Tibial nerve (tissue), 4 donors: ENCODE data around the gene MICU2. TPM values are rescaled to one million over a fixed set of nuclear protein-coding genes. Genes with fewer than 3 reads are reported as not detected.

Experiments
- DNase-seq, 2 donors: peaks; one replicate each; pipeline ENCODE4 v3.0.0-alpha.2; 2019; ENCODE audit warnings: low spot score in 2 of 2
- H3K27ac ChIP-seq, 4 donors: fragments of 200-600 bp; sonication (generic) in 3 of 4; one replicate each; pipeline ENCODE4 v1.5.1; 2017 to 2019; ENCODE audit warnings: mild to moderate bottlenecking in 1 of 4
- H3K27me3 ChIP-seq, 2 donors: fragments of 200-600 bp; sonication (generic) in 1 of 2; one replicate each; pipeline versions ENCODE4 v1.5.1 to v1.6.0; 2017 to 2019
- H3K36me3 ChIP-seq, 3 donors: fragments of 200-600 bp; sonication (generic); one replicate each; pipeline ENCODE4 v1.5.1; 2018 to 2019
- H3K4me1 ChIP-seq, 4 donors: fragments of 200-600 bp; sonication (generic) in 3 of 4; one replicate each; pipeline ENCODE4 v1.5.1; 2017 to 2019
- H3K4me3 ChIP-seq, 4 donors: fragments of 200-600 bp; sonication (generic) in 3 of 4; one replicate each; pipeline ENCODE4 v1.5.1; 2017 to 2019; ENCODE audit warnings: mild to moderate bottlenecking in 1 of 4, moderate library complexity in 1 of 4
- H3K9me3 ChIP-seq, 4 donors: fragments of 200-600 bp; sonication (generic) in 3 of 4; one replicate each; pipeline ENCODE4 v1.5.1; 2017 to 2019
- EP300 ChIP-seq, 2 donors: sonication (generic); formaldehyde crosslinking; IDR thresholded peaks; one replicate each; pipeline ENCODE4 v1.6.1; 2017; ENCODE audit warnings: antibody characterized with exemption in 2 of 2, mild to moderate bottlenecking in 1 of 2
- POLR2A ChIP-seq, 2 donors: fragments of 450-650 bp; IDR thresholded peaks; one replicate each; pipeline ENCODE4 v1.6.1; 2017; ENCODE audit warnings: antibody characterized with exemption in 2 of 2, mild to moderate bottlenecking in 2 of 2, moderate library complexity in 2 of 2
- WGBS, 2 donors: methylation state at CpG; one replicate each; pipeline ENCODE4 v1.1.5; 2018; 5-methylcytosine and 5-hydroxymethylcytosine counted together
- total RNA-seq, 4 donors: library from RNA; depleted of rRNA; stranded (reverse); fragments of >200 nt; gene quantifications; one replicate each; pipeline ENCODE4 v1.1.0, GENCODE V29; 2016
- TF ChIP-seq, protein P1 (sequence below), 5 experiments: fragments of 200-600 bp in 3 of 5; fragments of 450-650 bp in 2 of 5; sonication (generic) in 3 of 5; IDR thresholded peaks; one replicate each; pipeline ENCODE4 v1.5.1; 2016 to 2019; ENCODE audit warnings: antibody characterized with exemption in 5 of 5, mild to moderate bottlenecking in 3 of 5, moderate library complexity in 2 of 5

Gene MICU2
- total RNA-seq, 4 donors from 2014 or later = 57.3 to 85.2 (median 71.1) TPM

- no peak for DNase-seq
- Histone ChIP-seq H3K36me3 (no peaks in the 10 kb centered on the region), H3K4me3 (no peak overlapping the region), H3K9me3 (no peaks in the 10 kb centered on the region), H3K27ac (no peak overlapping the region), H3K27me3 (no peaks in the 10 kb centered on the region), H3K4me1 (no peaks in the 10 kb centered on the region)
- TF ChIP-seq, protein P1, sequence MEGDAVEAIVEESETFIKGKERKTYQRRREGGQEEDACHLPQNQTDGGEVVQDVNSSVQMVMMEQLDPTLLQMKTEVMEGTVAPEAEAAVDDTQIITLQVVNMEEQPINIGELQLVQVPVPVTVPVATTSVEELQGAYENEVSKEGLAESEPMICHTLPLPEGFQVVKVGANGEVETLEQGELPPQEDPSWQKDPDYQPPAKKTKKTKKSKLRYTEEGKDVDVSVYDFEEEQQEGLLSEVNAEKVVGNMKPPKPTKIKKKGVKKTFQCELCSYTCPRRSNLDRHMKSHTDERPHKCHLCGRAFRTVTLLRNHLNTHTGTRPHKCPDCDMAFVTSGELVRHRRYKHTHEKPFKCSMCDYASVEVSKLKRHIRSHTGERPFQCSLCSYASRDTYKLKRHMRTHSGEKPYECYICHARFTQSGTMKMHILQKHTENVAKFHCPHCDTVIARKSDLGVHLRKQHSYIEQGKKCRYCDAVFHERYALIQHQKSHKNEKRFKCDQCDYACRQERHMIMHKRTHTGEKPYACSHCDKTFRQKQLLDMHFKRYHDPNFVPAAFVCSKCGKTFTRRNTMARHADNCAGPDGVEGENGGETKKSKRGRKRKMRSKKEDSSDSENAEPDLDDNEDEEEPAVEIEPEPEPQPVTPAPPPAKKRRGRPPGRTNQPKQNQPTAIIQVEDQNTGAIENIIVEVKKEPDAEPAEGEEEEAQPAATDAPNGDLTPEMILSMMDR (IDR thresholded peaks at IDR 0.05) = no peak
- no peak for TF ChIP-seq EP300 (IDR thresholded peaks at IDR 0.05)
- no peak for TF ChIP-seq POLR2A (IDR thresholded peaks at IDR 0.05)
Measured at GRCh38 chr13:21576426-21576825, 27.5 kb downstream of the MICU2 start.

- Histone ChIP-seq H3K27ac (no peak overlapping the region), H3K27me3 (no peaks in the 10 kb centered on the region), H3K9me3 (no peaks in the 10 kb centered on the region), H3K4me1 (no peaks in the 10 kb centered on the region), H3K36me3 (no peaks in the 10 kb centered on the region), H3K4me3 (no peak overlapping the region)
- no peak for DNase-seq
- TF ChIP-seq EP300 (IDR thresholded peaks at IDR 0.05) (no peak), POLR2A (IDR thresholded peaks at IDR 0.05) (no peak)
- TF ChIP-seq, protein P1 (IDR thresholded peaks at IDR 0.05) = no peak
- 67 to 72% methylated on average over 2 of the region's 2 CpGs for WGBS, 2 donors
Measured at GRCh38 chr13:21573920-21574712, 29.9 kb downstream of the MICU2 start.

DNA sequence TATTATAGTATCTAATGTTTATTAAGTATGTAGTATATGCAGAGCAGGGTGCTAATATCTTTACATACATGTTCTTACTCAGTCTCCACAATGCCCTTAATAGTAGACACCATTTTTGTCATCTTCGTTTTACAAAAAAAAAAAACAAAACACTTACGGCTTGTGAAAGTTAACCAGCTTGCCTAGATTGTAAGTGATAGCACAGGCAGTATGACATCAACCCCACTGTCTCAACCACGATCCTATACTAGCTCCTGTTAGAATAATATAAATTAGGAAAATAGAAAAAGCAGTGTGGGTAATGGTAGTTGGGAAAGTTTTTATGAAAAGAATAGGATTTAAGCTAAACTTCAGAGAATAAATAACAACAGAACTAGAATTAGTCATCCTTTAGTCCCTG, 34.3 kb downstream of the MICU2 start:
- Histone ChIP-seq H3K27ac (no peak overlapping the region), H3K9me3 (no peaks in the 10 kb centered on the region), H3K4me3 (no peak overlapping the region), H3K36me3 (peaks cover 0 to 17% (median 0%) of the 10 kb centered on the region in 3 donors), H3K4me1 (no peaks in the 10 kb centered on the region), H3K27me3 (no peaks in the 10 kb centered on the region)
- no peak for DNase-seq
- no peak for TF ChIP-seq POLR2A (IDR thresholded peaks at IDR 0.05)
- WGBS, 2 donors = 92 to 93% methylated on average over 3 of the region's 3 CpGs

DNA sequence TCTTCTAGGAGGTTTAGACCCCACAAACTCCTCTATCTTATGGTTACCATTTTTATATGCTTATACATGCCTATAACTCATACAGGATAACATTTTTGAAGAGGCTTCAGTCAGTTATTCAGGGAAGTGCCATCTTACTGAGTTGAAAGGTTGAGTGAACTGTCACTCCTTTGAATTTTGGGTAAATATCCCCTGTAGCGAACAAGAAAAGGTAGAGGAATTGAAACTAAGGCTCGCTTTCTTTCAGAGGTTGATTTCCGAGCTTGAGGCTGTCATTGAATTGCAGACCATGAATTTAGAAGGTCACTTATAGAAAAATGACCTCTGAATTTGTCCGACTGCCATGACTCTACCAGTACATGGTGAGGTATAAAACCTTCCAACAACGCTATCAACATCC, 35.1 kb downstream of the MICU2 start:
- Histone ChIP-seq H3K4me3 (no peak overlapping the region), H3K4me1 (no peaks in the 10 kb centered on the region), H3K27me3 (no peaks in the 10 kb centered on the region), H3K9me3 (no peaks in the 10 kb centered on the region), H3K36me3 (peaks cover 0 to 25% (median 2%) of the 10 kb centered on the region in 3 donors), H3K27ac (no peak overlapping the region)
- TF ChIP-seq EP300 (IDR thresholded peaks at IDR 0.05) = no peak
- TF ChIP-seq POLR2A (IDR thresholded peaks at IDR 0.05) = no peak
- TF ChIP-seq, protein P1 (IDR thresholded peaks at IDR 0.05) = no peak
- WGBS, 2 donors = 96 to 98% methylated on average over 5 of the region's 5 CpGs
- no peak for DNase-seq

- H3K27me3 ChIP-seq = no peaks in the 10 kb centered on the region
- H3K27ac ChIP-seq = no peak overlapping the region
- no peak overlapping the region for H3K4me3 ChIP-seq
- WGBS, 2 donors = 74 to 83% methylated on average over 2 of the region's 2 CpGs
- no peak for DNase-seq
- H3K9me3 ChIP-seq = no peaks in the 10 kb centered on the region
- peaks cover 0 to 35% (median 13%) of the 10 kb centered on the region in 3 donors for H3K36me3 ChIP-seq
- no peak for TF ChIP-seq EP300 (IDR thresholded peaks at IDR 0.05)
- TF ChIP-seq, protein P1 (IDR thresholded peaks at IDR 0.05) = no peak
- no peak for TF ChIP-seq POLR2A (IDR thresholded peaks at IDR 0.05)
- H3K4me1 ChIP-seq = no peaks in the 10 kb centered on the region
Measured at GRCh38 chr13:21567714-21568113, 36.3 kb downstream of the MICU2 start.
